Erythroblast (primary cell): Measurements from ENCODE around the gene CNEP1R1.

ENCODE experiments used
- GATA1 ChIP-seq: IDR thresholded peaks from 2 replicates; pipeline ENCODE4 v1.6.1; 2011; ENCODE audit warnings: low read depth, mild to moderate bottlenecking, control low read depth, low read length, moderate library complexity
- POLR2A ChIP-seq: IDR thresholded peaks from 2 replicates; pipeline ENCODE4 v1.6.1; 2011; ENCODE audit warnings: mild to moderate bottlenecking, low read length

DNA sequence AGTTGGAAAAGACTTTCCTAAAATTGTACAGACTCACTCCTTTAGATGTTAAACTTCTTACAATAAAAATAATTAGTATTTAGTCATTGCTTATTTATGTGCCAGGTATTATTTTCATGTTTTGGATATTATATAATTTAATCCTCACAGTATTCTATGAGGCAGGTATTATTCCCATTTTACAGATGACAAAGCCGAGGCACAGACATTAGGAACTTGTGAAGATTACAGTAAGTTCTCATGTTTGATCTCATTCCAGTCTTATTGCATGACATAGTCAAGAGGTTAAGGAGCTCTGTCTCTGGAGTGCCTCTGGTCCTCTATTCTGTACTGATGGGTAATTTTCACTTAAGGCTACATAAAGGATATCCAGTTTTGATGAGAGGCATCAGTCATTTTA is 44.0 kb downstream of the CNEP1R1 start:
- TF ChIP-seq POLR2A (no peak), GATA1 (no peak)
